ENCODE data around the gene TTLL11. TPM values are rescaled to one million over a fixed set of nuclear protein-coding genes. Genes with fewer than 3 reads are reported as not detected.

TTLL11 gene
- polyA plus RNA-seq, 4 donors: 3.2 to 4.8 (median 3.9) TPM

DNA sequence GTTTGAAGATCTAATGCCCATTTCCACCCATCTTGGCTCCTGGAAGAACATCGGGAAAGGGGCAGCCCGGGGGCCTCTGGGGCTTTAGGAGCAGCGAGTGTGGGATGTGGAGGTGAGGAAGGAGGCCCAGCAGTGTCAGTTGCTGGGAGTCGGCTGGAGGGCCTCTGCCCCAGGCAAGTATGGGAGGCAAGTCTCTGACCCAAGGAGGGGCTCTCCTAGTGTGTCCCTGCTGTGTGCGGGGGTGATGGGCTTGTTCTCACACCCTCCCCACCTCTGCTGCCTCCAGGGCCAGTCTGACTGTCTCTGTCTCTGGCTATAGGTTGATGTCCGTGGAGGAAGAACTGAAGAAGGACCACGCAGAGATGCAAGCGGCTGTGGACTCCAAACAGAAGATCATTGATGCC is 312.0 kb downstream of the TTLL11 start:
- H3K27ac ChIP-seq (ENCODE audit: low read depth in 1 of 3, low read length in 2 of 3): no peak overlapping the region
- H3K27me3 ChIP-seq (ENCODE audit: control insufficient read depth in 3 of 3, insufficient read depth in 3 of 3, low read length in 3 of 3): no peaks in the 10 kb centered on the region
- H3K4me1 ChIP-seq (ENCODE audit: control insufficient read depth in 3 of 3, insufficient read depth in 2 of 3, low read depth in 1 of 3, low read length in 2 of 3): no peaks in the 10 kb centered on the region
- peaks cover 12 to 78% (median 17%) of the 10 kb centered on the region in 3 donors for H3K36me3 ChIP-seq (ENCODE audit: control insufficient read depth in 3 of 3, insufficient read depth in 2 of 3, low read depth in 1 of 3, low read length in 3 of 3)
- WGBS, 3 donors: 93 to 95% (median 95%) methylated on average over 8 of the region's 8 CpGs
- FAIRE-seq: no peak
- peaks cover 0 to 7% of the 10 kb centered on the region in 2 donors for H3K9me3 ChIP-seq (ENCODE audit: control insufficient read depth in 2 of 2, insufficient read depth in 1 of 2, low read depth in 1 of 2, low read length in 1 of 2)
- no peak overlapping the region for H3K4me3 ChIP-seq (ENCODE audit: low read depth in 1 of 3, low read length in 3 of 3)
- DNase-seq: no peak

DNA sequence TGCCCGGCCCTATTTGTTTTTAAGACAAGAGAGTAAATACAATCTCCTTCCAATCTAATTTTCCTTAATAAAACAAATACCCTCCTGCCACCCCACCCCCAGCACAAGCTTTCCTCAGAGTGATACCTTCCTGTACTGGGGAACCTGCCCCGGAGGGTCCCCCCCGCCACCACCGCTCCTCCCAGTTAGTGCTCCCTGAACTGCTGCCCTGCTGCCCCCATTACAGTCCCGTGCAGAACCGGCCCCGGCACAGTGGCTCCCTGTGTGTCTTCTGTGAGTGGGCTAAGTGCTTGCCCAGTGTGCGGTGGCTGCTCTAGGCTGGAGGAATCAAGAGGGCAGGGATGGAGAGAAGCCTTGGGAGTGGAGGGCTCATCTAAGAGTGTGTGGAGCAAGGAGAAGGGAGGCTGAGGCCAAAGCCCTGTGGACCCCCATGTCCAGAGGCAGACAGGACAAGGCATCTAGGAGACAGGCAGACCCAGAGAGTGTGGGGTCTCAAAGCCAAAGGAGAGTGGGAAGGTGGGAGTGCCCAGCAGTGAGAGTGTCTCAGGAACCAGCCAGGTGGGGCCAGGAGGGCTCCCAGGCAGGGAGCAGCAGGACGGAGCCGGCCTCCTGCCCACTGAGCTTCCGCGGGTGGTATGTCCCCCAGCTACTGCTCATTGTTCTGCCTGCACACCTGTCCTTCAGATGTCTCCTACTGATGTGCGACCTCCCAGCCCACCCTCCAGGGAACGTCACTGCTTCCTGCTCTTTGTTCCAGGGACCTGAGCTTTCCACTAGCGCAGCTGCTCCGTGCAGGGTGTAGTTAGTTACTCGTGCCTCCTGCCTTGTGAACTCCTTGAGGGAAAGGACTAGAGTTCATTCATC is 312.7 kb downstream of the TTLL11 start:
- Histone ChIP-seq H3K36me3 (ENCODE audit: control insufficient read depth in 3 of 3, insufficient read depth in 2 of 3, low read depth in 1 of 3, low read length in 3 of 3) (peaks cover 12 to 78% (median 19%) of the 10 kb centered on the region in 3 donors), H3K4me1 (ENCODE audit: control insufficient read depth in 3 of 3, insufficient read depth in 2 of 3, low read depth in 1 of 3, low read length in 2 of 3) (no peaks in the 10 kb centered on the region), H3K27ac (ENCODE audit: low read depth in 1 of 3, low read length in 2 of 3) (peak overlapping the region in 1 of 3 donors; percentile 5), H3K27me3 (ENCODE audit: control insufficient read depth in 3 of 3, insufficient read depth in 3 of 3, low read length in 3 of 3) (no peaks in the 10 kb centered on the region), H3K9me3 (ENCODE audit: control insufficient read depth in 2 of 2, insufficient read depth in 1 of 2, low read depth in 1 of 2, low read length in 1 of 2) (peaks cover 0 to 7% of the 10 kb centered on the region in 2 donors), H3K4me3 (ENCODE audit: low read depth in 1 of 3, low read length in 3 of 3) (no peak overlapping the region)
- 86 to 87% (median 86%) methylated on average over 17 of the region's 17 CpGs for WGBS, 3 donors
- FAIRE-seq (no peak), DNase-seq (no peak)

DNA sequence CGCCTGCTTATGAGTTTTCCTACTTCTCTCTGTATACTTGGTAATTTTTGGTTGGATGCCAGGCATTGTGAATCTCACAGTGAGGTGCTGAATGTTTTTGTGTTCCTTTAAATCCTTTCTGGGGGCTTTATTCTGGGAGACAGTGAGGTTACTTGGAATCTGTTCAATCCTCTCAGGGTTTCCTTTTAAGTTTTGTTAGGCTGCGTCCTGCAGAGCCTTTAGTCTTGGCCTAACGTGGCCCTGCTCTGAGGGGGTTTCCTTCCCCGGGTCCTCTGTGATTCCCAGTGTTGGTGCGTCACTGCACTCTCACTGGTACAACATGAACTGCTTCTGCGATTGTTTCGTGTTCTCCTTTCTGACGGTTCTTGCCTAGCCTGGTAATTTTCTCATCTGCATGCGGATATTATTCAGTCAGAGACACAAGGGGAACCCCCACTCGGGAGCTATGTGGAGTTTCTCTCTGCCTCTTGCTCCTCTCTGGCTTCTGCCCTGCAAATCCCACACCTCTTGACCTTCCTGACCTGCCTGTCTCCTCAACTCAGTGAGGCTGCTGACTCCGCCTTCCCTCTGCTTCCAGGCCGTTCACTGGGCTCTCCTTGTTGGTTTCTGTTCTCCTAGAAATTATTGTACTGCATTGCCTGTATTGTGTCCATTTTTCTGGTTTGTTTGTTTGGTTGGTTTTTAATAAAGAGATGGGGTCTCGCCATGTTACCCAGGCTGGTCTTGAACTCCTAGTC is 313.6 kb downstream of the TTLL11 start:
- peaks cover 0 to 7% of the 10 kb centered on the region in 2 donors for H3K9me3 ChIP-seq (ENCODE audit: control insufficient read depth in 2 of 2, insufficient read depth in 1 of 2, low read depth in 1 of 2, low read length in 1 of 2)
- DNase-seq (no peak), FAIRE-seq (no peak)
- no peak overlapping the region for H3K4me3 ChIP-seq (ENCODE audit: low read depth in 1 of 3, low read length in 3 of 3)
- no peaks in the 10 kb centered on the region for H3K4me1 ChIP-seq (ENCODE audit: control insufficient read depth in 3 of 3, insufficient read depth in 2 of 3, low read depth in 1 of 3, low read length in 2 of 3)
- H3K27ac ChIP-seq (ENCODE audit: low read depth in 1 of 3, low read length in 2 of 3): no peak overlapping the region
- no peaks in the 10 kb centered on the region for H3K27me3 ChIP-seq (ENCODE audit: control insufficient read depth in 3 of 3, insufficient read depth in 3 of 3, low read length in 3 of 3)
- peaks cover 12 to 78% (median 24%) of the 10 kb centered on the region in 3 donors for H3K36me3 ChIP-seq (ENCODE audit: control insufficient read depth in 3 of 3, insufficient read depth in 2 of 3, low read depth in 1 of 3, low read length in 3 of 3)
- 73 to 88% (median 77%) methylated on average over 13 of the region's 13 CpGs for WGBS, 3 donors

DNA sequence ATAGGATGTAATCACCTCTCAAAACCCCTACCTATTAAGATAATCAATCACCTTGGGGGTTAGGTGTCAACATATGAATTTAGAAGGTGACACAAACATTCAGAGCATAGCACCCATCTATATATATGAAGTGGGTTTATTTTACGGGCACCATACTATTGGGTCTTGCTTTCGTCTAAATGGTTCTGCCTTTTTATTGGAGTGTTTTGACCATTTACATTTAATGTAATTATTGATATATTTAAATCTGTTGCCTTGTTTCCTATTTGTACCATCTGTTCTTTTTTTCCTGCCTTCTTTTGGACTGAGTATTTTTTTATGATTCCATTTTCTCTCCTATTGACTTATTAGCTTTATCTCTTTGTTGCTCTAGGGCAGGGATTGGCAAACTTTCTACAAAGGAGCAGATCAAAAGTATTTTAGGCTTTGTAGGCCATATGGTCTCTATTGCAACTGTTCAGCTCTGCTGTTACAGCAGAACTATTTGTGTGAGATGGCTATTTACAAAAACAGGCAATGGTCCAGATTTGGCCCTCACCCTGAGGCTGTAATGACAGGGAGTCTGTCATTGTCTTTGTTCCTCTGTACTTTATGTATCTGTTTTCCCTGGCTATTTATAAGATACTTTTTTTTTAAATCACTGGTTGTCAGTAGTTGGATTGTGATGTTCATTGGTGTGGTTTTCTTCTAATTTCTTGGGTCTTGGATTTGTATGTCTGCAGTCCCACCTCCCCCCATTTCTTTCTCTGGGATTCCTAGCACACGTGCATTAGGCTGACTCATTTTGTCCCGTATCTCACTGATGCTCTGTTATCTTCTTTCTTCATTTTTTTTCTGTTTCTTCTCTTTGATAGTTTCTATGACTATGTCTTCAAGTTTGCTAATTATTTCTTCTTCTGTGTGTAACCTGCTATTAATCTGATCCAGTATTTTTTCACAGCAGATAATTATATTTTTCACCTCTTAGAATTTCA is 314.6 kb downstream of the TTLL11 start:
- FAIRE-seq: no peak
- no peak for DNase-seq
- peaks cover 0 to 7% of the 10 kb centered on the region in 2 donors for H3K9me3 ChIP-seq (ENCODE audit: control insufficient read depth in 2 of 2, insufficient read depth in 1 of 2, low read depth in 1 of 2, low read length in 1 of 2)
- 84 to 96% (median 90%) methylated on average over 4 of the region's 4 CpGs for WGBS, 3 donors
- H3K4me1 ChIP-seq (ENCODE audit: control insufficient read depth in 3 of 3, insufficient read depth in 2 of 3, low read depth in 1 of 3, low read length in 2 of 3): no peaks in the 10 kb centered on the region
- peaks cover 21 to 78% (median 24%) of the 10 kb centered on the region in 3 donors for H3K36me3 ChIP-seq (ENCODE audit: control insufficient read depth in 3 of 3, insufficient read depth in 2 of 3, low read depth in 1 of 3, low read length in 3 of 3)
- H3K4me3 ChIP-seq (ENCODE audit: low read depth in 1 of 3, low read length in 3 of 3): no peak overlapping the region
- no peak overlapping the region for H3K27ac ChIP-seq (ENCODE audit: low read depth in 1 of 3, low read length in 2 of 3)
- H3K27me3 ChIP-seq (ENCODE audit: control insufficient read depth in 3 of 3, insufficient read depth in 3 of 3, low read length in 3 of 3): no peaks in the 10 kb centered on the region

DNA sequence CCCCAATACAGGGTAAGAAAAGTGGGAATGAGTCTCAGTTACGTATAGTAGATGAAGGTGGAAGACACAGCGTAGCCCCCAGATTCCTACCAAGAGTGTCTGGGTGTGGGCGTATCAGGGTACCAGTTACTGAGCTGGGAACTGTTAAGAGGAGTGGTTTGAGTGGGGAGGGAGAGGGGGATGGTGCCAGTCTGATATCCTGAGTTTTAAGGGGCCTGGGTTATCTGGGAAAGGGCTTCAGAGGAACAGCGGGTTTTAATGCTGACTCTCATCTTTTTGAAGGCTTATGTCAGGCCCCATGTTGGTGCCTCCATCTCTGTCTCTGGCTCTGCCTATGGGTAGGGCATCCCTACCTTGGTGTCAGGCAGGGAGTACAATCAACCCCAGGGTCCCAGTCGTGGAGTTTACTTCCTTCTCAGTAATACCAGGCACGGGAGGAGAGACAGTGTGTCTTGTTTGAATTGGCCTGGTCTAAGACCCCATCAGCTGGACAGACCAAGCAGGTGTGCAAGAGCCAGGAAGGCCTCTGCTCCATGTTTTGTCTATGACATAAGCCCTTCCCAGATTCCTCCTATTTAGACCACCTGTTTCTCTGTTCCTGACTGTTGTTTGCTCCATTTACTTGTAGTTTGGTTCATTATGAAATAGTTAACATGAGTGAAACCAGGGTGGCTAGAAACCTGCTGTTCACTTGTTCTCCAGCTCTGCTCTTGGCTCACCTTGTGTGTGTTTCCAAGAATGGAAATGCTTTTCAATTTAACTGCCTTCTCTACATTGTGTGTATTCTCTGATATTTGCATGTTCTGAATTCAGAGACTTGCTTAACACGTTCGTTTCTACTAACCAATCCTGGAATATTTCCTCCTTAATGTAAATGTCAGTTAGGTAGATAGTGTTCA is 316.1 kb downstream of the TTLL11 start:
- no peak for DNase-seq
- peaks cover 0 to 7% of the 10 kb centered on the region in 2 donors for H3K9me3 ChIP-seq (ENCODE audit: control insufficient read depth in 2 of 2, insufficient read depth in 1 of 2, low read depth in 1 of 2, low read length in 1 of 2)
- H3K4me3 ChIP-seq (ENCODE audit: low read depth in 1 of 3, low read length in 3 of 3): no peak overlapping the region
- WGBS, 3 donors: 89 to 91% (median 90%) methylated on average over 8 of the region's 8 CpGs
- H3K4me1 ChIP-seq (ENCODE audit: control insufficient read depth in 3 of 3, insufficient read depth in 2 of 3, low read depth in 1 of 3, low read length in 2 of 3): no peaks in the 10 kb centered on the region
- H3K27me3 ChIP-seq (ENCODE audit: control insufficient read depth in 3 of 3, insufficient read depth in 3 of 3, low read length in 3 of 3): no peaks in the 10 kb centered on the region
- peaks cover 19 to 78% (median 20%) of the 10 kb centered on the region in 3 donors for H3K36me3 ChIP-seq (ENCODE audit: control insufficient read depth in 3 of 3, insufficient read depth in 2 of 3, low read depth in 1 of 3, low read length in 3 of 3)
- no peak overlapping the region for H3K27ac ChIP-seq (ENCODE audit: low read depth in 1 of 3, low read length in 2 of 3)
- FAIRE-seq: no peak

DNA sequence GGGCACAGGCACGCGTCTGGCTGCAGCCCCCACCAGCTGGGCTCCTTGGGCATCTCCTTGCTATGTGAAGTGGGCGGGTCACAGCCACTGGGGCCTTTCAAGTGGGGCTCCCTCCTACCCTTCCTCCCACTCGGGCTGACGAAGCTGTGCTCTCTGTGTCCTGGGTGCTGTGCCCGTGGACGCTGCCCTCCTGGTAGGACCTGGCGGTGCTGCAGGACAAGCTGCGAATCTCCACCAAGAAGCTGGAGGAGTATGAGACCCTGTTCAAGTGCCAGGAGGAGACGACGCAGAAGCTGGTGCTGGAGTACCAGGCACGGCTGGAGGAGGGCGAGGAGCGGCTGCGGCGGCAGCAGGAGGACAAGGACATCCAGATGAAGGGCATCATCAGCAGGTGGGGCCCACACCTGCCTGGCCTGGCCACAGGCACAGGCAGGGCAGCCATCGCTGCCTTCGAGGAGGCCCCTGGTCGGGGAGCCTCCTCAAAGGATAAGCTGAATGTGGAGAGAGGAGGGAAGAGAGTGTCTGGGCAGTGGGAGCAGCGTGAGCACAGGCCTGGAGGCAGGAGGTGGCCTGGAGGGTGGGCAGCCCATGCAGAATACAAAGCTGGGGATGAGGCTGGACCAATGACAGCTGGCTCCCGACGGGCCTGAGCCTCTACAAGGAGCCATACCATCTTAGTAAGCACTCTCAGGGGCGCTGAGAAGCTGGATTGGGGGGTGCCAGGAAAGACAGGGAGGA is 316.9 kb downstream of the TTLL11 start:
- Histone ChIP-seq H3K4me1 (ENCODE audit: control insufficient read depth in 3 of 3, insufficient read depth in 2 of 3, low read depth in 1 of 3, low read length in 2 of 3) (no peaks in the 10 kb centered on the region), H3K4me3 (ENCODE audit: low read depth in 1 of 3, low read length in 3 of 3) (no peak overlapping the region), H3K27ac (ENCODE audit: low read depth in 1 of 3, low read length in 2 of 3) (no peak overlapping the region), H3K36me3 (ENCODE audit: control insufficient read depth in 3 of 3, insufficient read depth in 2 of 3, low read depth in 1 of 3, low read length in 3 of 3) (peaks cover 17 to 78% (median 20%) of the 10 kb centered on the region in 3 donors), H3K27me3 (ENCODE audit: control insufficient read depth in 3 of 3, insufficient read depth in 3 of 3, low read length in 3 of 3) (no peaks in the 10 kb centered on the region), H3K9me3 (ENCODE audit: control insufficient read depth in 2 of 2, insufficient read depth in 1 of 2, low read depth in 1 of 2, low read length in 1 of 2) (peaks cover 0 to 7% of the 10 kb centered on the region in 2 donors)
- DNase-seq: no peak
- 94% methylated on average over 23 of the region's 23 CpGs for WGBS, 3 donors
- no peak for FAIRE-seq
